Loucy (cell line): ENCODE measurements around the gene RBPMS2.

Experiments used
- EZH2phosphoT487 ChIP-seq: fragments of 200-600 bp; IDR thresholded peaks from 2 replicates; pipeline ENCODE4 v1.6.1; 2018; ENCODE audit warnings: antibody characterized with exemption, mild to moderate bottlenecking, moderate library complexity, borderline replicate concordance
- TF ChIP-seq, protein P1 (sequence below): fragments of 200-600 bp; sonication (generic); conservative IDR thresholded peaks from 2 replicates; pipeline ENCODE4 v1.5.1; 2014; ENCODE audit warnings: mild to moderate bottlenecking, antibody characterized with exemption, low read length

DNA sequence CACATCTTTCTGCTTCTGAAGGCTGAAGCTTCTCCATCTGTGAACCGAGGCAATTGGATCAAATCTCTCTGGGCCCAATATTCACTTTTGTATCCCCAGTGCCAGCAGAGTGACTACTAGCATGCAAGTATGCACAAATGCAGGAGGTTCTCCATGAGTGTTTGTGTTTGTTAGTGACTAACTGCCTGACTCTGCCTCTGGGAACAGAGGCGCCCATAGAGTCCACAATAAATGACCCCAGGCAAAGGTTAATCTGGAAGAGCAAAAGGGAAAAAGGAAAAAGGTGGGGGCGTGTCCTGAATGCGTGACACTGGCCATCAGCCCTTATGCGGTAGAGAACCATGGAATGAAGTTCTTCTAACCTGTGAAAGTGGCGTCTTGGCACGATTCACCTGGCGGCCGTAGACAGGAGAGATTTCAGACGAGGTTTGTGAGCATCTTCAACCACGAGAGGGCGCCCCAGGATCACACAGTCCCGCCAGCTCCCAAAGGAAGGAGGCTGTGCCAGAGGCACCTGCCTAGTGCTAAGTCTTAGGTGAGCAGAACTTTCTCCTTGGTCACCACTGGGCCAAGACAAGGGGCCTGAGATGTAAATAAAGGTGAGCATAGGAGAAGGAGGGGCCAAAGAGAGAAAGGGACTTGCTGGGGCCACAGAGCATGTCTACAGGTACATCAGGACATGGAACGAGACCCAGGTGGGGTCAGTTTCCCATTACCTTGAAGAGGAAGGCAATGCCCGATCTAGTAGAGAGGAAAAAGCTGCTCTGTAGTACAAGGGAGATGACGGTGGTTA lies 44.2 kb downstream of the RBPMS2 start:
- TF ChIP-seq, protein P1, sequence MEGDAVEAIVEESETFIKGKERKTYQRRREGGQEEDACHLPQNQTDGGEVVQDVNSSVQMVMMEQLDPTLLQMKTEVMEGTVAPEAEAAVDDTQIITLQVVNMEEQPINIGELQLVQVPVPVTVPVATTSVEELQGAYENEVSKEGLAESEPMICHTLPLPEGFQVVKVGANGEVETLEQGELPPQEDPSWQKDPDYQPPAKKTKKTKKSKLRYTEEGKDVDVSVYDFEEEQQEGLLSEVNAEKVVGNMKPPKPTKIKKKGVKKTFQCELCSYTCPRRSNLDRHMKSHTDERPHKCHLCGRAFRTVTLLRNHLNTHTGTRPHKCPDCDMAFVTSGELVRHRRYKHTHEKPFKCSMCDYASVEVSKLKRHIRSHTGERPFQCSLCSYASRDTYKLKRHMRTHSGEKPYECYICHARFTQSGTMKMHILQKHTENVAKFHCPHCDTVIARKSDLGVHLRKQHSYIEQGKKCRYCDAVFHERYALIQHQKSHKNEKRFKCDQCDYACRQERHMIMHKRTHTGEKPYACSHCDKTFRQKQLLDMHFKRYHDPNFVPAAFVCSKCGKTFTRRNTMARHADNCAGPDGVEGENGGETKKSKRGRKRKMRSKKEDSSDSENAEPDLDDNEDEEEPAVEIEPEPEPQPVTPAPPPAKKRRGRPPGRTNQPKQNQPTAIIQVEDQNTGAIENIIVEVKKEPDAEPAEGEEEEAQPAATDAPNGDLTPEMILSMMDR = peak; percentile 91
- TF ChIP-seq EZH2phosphoT487 = no peak
